ENCODE results near the gene SLC27A5.

- TF ChIP-seq, protein P1, sequence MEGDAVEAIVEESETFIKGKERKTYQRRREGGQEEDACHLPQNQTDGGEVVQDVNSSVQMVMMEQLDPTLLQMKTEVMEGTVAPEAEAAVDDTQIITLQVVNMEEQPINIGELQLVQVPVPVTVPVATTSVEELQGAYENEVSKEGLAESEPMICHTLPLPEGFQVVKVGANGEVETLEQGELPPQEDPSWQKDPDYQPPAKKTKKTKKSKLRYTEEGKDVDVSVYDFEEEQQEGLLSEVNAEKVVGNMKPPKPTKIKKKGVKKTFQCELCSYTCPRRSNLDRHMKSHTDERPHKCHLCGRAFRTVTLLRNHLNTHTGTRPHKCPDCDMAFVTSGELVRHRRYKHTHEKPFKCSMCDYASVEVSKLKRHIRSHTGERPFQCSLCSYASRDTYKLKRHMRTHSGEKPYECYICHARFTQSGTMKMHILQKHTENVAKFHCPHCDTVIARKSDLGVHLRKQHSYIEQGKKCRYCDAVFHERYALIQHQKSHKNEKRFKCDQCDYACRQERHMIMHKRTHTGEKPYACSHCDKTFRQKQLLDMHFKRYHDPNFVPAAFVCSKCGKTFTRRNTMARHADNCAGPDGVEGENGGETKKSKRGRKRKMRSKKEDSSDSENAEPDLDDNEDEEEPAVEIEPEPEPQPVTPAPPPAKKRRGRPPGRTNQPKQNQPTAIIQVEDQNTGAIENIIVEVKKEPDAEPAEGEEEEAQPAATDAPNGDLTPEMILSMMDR (conservative IDR thresholded peaks at IDR 0.05; ENCODE audit: low read depth in 2 of 2), result no peak
- TF ChIP-seq ETS1 (IDR thresholded peaks at IDR 0.05), result no peak
- no peak for TF ChIP-seq CREB1 (CRISPR knock-in tag; IDR thresholded peaks at IDR 0.05; ENCODE audit: low read depth)
- TF ChIP-seq NANOG (IDR thresholded peaks at IDR 0.05; ENCODE audit: borderline replicate concordance), result no peak
- no peak for TF ChIP-seq EZH2phosphoT487 (IDR thresholded peaks at IDR 0.05; ENCODE audit: unreplicated experiment)
- TF ChIP-seq ZNF331 (CRISPR knock-in tag; IDR thresholded peaks at IDR 0.05; ENCODE audit: low read depth), result no peak
- TF ChIP-seq EZH2 (IDR thresholded peaks at IDR 0.05; ENCODE audit: low read depth, unreplicated experiment), result no peak
- TF ChIP-seq JUNB (IDR thresholded peaks at IDR 0.05; ENCODE audit: unreplicated experiment), result no peak
- no peak for TF ChIP-seq POLR2AphosphoS5 (IDR thresholded peaks at IDR 0.05; ENCODE audit: low read depth)
- TF ChIP-seq, protein P2, sequence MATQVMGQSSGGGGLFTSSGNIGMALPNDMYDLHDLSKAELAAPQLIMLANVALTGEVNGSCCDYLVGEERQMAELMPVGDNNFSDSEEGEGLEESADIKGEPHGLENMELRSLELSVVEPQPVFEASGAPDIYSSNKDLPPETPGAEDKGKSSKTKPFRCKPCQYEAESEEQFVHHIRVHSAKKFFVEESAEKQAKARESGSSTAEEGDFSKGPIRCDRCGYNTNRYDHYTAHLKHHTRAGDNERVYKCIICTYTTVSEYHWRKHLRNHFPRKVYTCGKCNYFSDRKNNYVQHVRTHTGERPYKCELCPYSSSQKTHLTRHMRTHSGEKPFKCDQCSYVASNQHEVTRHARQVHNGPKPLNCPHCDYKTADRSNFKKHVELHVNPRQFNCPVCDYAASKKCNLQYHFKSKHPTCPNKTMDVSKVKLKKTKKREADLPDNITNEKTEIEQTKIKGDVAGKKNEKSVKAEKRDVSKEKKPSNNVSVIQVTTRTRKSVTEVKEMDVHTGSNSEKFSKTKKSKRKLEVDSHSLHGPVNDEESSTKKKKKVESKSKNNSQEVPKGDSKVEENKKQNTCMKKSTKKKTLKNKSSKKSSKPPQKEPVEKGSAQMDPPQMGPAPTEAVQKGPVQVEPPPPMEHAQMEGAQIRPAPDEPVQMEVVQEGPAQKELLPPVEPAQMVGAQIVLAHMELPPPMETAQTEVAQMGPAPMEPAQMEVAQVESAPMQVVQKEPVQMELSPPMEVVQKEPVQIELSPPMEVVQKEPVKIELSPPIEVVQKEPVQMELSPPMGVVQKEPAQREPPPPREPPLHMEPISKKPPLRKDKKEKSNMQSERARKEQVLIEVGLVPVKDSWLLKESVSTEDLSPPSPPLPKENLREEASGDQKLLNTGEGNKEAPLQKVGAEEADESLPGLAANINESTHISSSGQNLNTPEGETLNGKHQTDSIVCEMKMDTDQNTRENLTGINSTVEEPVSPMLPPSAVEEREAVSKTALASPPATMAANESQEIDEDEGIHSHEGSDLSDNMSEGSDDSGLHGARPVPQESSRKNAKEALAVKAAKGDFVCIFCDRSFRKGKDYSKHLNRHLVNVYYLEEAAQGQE (IDR thresholded peaks at IDR 0.05; ENCODE audit: unreplicated experiment), result no peak
- TF ChIP-seq, protein P3, sequence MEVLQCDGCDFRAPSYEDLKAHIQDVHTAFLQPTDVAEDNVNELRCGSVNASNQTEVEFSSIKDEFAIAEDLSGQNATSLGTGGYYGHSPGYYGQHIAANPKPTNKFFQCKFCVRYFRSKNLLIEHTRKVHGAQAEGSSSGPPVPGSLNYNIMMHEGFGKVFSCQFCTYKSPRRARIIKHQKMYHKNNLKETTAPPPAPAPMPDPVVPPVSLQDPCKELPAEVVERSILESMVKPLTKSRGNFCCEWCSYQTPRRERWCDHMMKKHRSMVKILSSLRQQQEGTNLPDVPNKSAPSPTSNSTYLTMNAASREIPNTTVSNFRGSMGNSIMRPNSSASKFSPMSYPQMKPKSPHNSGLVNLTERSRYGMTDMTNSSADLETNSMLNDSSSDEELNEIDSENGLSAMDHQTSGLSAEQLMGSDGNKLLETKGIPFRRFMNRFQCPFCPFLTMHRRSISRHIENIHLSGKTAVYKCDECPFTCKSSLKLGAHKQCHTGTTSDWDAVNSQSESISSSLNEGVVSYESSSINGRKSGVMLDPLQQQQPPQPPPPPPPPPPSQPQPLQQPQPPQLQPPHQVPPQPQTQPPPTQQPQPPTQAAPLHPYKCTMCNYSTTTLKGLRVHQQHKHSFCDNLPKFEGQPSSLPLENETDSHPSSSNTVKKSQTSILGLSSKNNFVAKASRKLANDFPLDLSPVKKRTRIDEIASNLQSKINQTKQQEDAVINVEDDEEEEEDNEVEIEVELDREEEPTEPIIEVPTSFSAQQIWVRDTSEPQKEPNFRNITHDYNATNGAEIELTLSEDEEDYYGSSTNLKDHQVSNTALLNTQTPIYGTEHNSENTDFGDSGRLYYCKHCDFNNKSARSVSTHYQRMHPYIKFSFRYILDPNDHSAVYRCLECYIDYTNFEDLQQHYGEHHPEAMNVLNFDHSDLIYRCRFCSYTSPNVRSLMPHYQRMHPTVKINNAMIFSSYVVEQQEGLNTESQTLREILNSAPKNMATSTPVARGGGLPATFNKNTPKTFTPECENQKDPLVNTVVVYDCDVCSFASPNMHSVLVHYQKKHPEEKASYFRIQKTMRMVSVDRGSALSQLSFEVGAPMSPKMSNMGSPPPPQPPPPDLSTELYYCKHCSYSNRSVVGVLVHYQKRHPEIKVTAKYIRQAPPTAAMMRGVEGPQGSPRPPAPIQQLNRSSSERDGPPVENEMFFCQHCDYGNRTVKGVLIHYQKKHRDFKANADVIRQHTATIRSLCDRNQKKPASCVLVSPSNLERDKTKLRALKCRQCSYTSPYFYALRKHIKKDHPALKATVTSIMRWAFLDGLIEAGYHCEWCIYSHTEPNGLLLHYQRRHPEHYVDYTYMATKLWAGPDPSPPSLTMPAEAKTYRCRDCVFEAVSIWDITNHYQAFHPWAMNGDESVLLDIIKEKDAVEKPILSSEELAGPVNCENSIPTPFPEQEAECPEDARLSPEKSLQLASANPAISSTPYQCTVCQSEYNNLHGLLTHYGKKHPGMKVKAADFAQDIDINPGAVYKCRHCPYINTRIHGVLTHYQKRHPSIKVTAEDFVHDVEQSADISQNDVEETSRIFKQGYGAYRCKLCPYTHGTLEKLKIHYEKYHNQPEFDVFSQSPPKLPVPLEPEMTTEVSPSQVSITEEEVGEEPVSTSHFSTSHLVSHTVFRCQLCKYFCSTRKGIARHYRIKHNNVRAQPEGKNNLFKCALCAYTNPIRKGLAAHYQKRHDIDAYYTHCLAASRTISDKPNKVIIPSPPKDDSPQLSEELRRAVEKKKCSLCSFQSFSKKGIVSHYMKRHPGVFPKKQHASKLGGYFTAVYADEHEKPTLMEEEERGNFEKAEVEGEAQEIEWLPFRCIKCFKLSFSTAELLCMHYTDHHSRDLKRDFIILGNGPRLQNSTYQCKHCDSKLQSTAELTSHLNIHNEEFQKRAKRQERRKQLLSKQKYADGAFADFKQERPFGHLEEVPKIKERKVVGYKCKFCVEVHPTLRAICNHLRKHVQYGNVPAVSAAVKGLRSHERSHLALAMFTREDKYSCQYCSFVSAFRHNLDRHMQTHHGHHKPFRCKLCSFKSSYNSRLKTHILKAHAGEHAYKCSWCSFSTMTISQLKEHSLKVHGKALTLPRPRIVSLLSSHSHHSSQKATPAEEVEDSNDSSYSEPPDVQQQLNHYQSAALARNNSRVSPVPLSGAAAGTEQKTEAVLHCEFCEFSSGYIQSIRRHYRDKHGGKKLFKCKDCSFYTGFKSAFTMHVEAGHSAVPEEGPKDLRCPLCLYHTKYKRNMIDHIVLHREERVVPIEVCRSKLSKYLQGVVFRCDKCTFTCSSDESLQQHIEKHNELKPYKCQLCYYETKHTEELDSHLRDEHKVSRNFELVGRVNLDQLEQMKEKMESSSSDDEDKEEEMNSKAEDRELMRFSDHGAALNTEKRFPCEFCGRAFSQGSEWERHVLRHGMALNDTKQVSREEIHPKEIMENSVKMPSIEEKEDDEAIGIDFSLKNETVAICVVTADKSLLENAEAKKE (CRISPR knock-in tag; IDR thresholded peaks at IDR 0.05), result no peak
- TF ChIP-seq STAT1 (IDR thresholded peaks at IDR 0.05; ENCODE audit: unreplicated experiment), result no peak
These were observed 9.9 kb upstream of the SLC27A5 start for GRCh38 chr19:58521651-58522050.

Measured in GM23338 (cell line).